Anterior cingulate cortex (tissue), 58 donors: ENCODE data around the gene SPRYD7.

Source experiments
- DNase-seq, 58 donors: peaks; one replicate each; lab custom pipeline; 2025; lab: John Stamatoyannopoulos, UW

SPRYD7 gene

GRCh38 chr13:49867834-49868233, 68.3 kb downstream of the SPRYD7 start:
- DNase-seq, result no peak

- no peak for DNase-seq
These were observed 70.9 kb downstream of the SPRYD7 start for GRCh38 chr13:49865218-49865617.

GRCh38 chr13:49864509-49864908, 71.6 kb downstream of the SPRYD7 start:
- DNase-seq, result no peak
